Stomach (tissue), 9 donors: ENCODE results near the gene ZNF444. TPM values are rescaled to one million over a fixed set of nuclear protein-coding genes. Genes with fewer than 3 reads are reported as not detected.
A peak's percentile ranks its signal among the peaks of the same experiment; 100 is the strongest.

Source experiments
- DNase-seq, 2 donors: peaks; one replicate each; pipeline versions ENCODE4 v3.0.0 to v3.0.0-alpha.2; 2013 to 2019
- H3K27ac ChIP-seq, 5 donors: fragments of 200-600 bp in 4 of 5; sonication (generic) in 4 of 5; one replicate each; pipeline ENCODE4 v1.5.1; 2013 to 2019; ENCODE audit warnings: mild to moderate bottlenecking in 1 of 5, moderate library complexity in 1 of 5
- H3K27me3 ChIP-seq, 3 donors: fragments of 200-600 bp; sonication (generic); one replicate each; pipeline ENCODE4 v1.5.1; 2017 to 2019; ENCODE audit warnings: mixed run types in 1 of 3
- H3K36me3 ChIP-seq, 4 donors: fragments of 200-600 bp; sonication (generic); 1 replicate in 3 of 4; 2 replicates in 1 of 4; pipeline ENCODE4 v1.5.1; 2016 to 2019
- H3K4me1 ChIP-seq, 4 donors: fragments of 200-600 bp; sonication (generic); one replicate each; pipeline ENCODE4 v1.5.1; 2016 to 2019
- H3K4me3 ChIP-seq, 4 donors: fragments of 200-600 bp; sonication (generic) in 3 of 4; one replicate each; pipeline ENCODE4 v1.5.1; 2016 to 2019; ENCODE audit warnings: mild to moderate bottlenecking in 1 of 4
- H3K9me3 ChIP-seq, 4 donors: fragments of 200-600 bp; sonication (generic); one replicate each; pipeline ENCODE4 v1.5.1; 2016 to 2019
- CTCF ChIP-seq, 7 experiments: fragments of 450-650 bp in 4 of 7; fragments of 200-600 bp in 3 of 7; sonication (generic) in 3 of 7; IDR thresholded peaks; one replicate each; pipeline ENCODE4 v1.5.1; 2016 to 2019; ENCODE audit warnings: antibody characterized with exemption in 7 of 7, control low read depth in 2 of 7, mild to moderate bottlenecking in 1 of 7
- EP300 ChIP-seq: sonication (generic); formaldehyde crosslinking; IDR thresholded peaks from one replicate; pipeline ENCODE4 v1.6.1; 2017; ENCODE audit warnings: antibody characterized with exemption
- POLR2A ChIP-seq, 4 donors: fragments of 450-650 bp; IDR thresholded peaks; one replicate each; pipeline ENCODE4 v1.6.1; 2016; ENCODE audit warnings: antibody characterized with exemption in 4 of 4, control low read depth in 2 of 4, mild to moderate bottlenecking in 1 of 4, moderate library complexity in 1 of 4
- POLR2AphosphoS5 ChIP-seq, 3 donors: sonication (generic); formaldehyde crosslinking; IDR thresholded peaks; one replicate each; pipeline ENCODE4 v1.6.1; 2016; ENCODE audit warnings: antibody characterized with exemption in 3 of 3
- WGBS, 5 donors: extraction: QIAGEN DNeasy Blood & Tissue Kit in 3 of 5; methylation state at CpG; one replicate each; pipeline versions ENCODE4 v1.1.5 to v1.1.7; 2013 to 2018; 5-methylcytosine and 5-hydroxymethylcytosine counted together
- intact Hi-C: fragments of 100-400 bp; cut with DNase I; formaldehyde crosslinking; loops from one replicate; pipeline ENCODE4 v1.15.1; 2023; ENCODE audit warnings: low total_unique reads
- polyA plus RNA-seq, 3 donors: library from polyadenylated mRNA; stranded (reverse); fragments of 200-250 nt; gene quantifications; one replicate each; pipeline ENCODE4 v1.2.3, GENCODE V29; 2013
- total RNA-seq, 5 donors: library from RNA; depleted of rRNA; stranded (reverse); fragments of >200 nt; gene quantifications; one replicate each; pipeline versions ENCODE4 v1.1.0 to v1.2.3, GENCODE V29; 2014 to 2016
- donor health status: healthy with polysubstance abuse.
- donor health status: Bipolar disorder and iron deficiency.
- donor health status: healthy.

Gene ZNF444
- total and polyA plus RNA-seq, 8 donors, result 13.4 to 77.0 (median 48.7) TPM

- Histone ChIP-seq H3K36me3 (no peaks in the 10 kb centered on the region), H3K27ac (no peak overlapping the region), H3K4me3 (no peak overlapping the region), H3K9me3 (no peaks in the 10 kb centered on the region), H3K27me3 (no peaks in the 10 kb centered on the region), H3K4me1 (peaks cover under 1 to 23% (median 2%) of the 10 kb centered on the region in 4 donors)
- DNase-seq, result no peak
- TF ChIP-seq POLR2AphosphoS5 (IDR thresholded peaks at IDR 0.05) (no peak), POLR2A (IDR thresholded peaks at IDR 0.05) (no peak), EP300 (no peak), CTCF (IDR thresholded peaks at IDR 0.05) (no peak)
- 85 to 93% (median 89%) methylated on average over 19 of the region's 19 CpGs for WGBS, 5 donors
- intact Hi-C loops, result no loop called here
Measured at GRCh38 chr19:56126983-56127780, 13.9 kb upstream of the ZNF444 start.

GRCh38 chr19:56130006-56130405 lies 11.1 kb upstream of the ZNF444 start:
- Histone ChIP-seq H3K27me3 (no peaks in the 10 kb centered on the region), H3K36me3 (no peaks in the 10 kb centered on the region), H3K9me3 (no peaks in the 10 kb centered on the region), H3K4me1 (peaks cover 0 to 41% (median 8%) of the 10 kb centered on the region in 4 donors), H3K4me3 (no peak overlapping the region), H3K27ac (no peak overlapping the region)
- no peak for DNase-seq
- no peak for TF ChIP-seq EP300
- intact Hi-C loops, result no loop called here
- WGBS, 5 donors, result 71 to 84% (median 80%) methylated on average over 7 of the region's 7 CpGs

GRCh38 chr19:56131651-56132050 lies 9.4 kb upstream of the ZNF444 start:
- Histone ChIP-seq H3K4me1 (peaks cover 6 to 48% (median 13%) of the 10 kb centered on the region in 4 donors), H3K27me3 (no peaks in the 10 kb centered on the region), H3K4me3 (no peak overlapping the region), H3K9me3 (no peaks in the 10 kb centered on the region), H3K36me3 (no peaks in the 10 kb centered on the region), H3K27ac (peak overlapping the region in 4 of 5 donors; percentile 38 to 66 (median 62))
- intact Hi-C loops, result no loop called here
- 86 to 94% (median 91%) methylated on average over 8 of the region's 8 CpGs for WGBS, 5 donors
- no peak for DNase-seq
- no peak for TF ChIP-seq EP300
- no peak for TF ChIP-seq POLR2AphosphoS5 (IDR thresholded peaks at IDR 0.05)
- no peak for TF ChIP-seq POLR2A (IDR thresholded peaks at IDR 0.05)
- TF ChIP-seq CTCF (IDR thresholded peaks at IDR 0.05), result no peak

DNA sequence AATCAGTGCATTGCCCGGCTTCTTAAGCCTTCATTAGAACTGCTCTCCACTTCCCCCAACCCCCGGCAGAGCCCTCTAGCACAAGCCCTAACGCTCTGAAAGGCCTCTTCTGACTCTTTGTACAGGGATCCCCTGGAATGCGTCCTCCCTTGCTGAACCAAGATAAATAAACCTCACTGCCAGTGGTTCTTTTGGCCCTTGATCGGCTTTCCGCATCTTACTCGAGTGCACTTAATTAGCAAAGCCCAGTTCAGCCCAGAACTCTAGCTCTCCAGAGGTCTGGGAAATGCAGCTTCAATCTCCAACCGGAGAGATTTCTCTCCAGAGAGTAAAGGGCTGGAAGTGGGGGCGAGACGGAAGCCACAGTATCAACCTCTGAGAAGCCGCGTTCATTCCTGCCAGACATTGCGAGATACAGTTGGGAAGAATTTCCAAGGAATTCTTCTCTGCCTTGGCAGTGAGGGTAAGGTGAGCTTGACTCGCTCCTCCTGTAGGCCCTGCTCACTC lies 8.7 kb upstream of the ZNF444 start:
- no peaks in the 10 kb centered on the region for H3K27me3 ChIP-seq
- no peaks in the 10 kb centered on the region for H3K9me3 ChIP-seq
- peak in 1 of 2 donors; percentile 54 for DNase-seq
- H3K4me3 ChIP-seq, result no peak overlapping the region
- peaks cover 13 to 55% (median 20%) of the 10 kb centered on the region in 4 donors for H3K4me1 ChIP-seq
- 20 to 35% (median 32%) methylated on average over 14 of the region's 14 CpGs for WGBS, 5 donors
- H3K36me3 ChIP-seq, result no peaks in the 10 kb centered on the region
- intact Hi-C loops, result no loop called here
- H3K27ac ChIP-seq, result peak overlapping the region; percentile 14 to 66 (median 57)
- TF ChIP-seq POLR2A (IDR thresholded peaks at IDR 0.05) (no peak), POLR2AphosphoS5 (IDR thresholded peaks at IDR 0.05) (no peak), CTCF (IDR thresholded peaks at IDR 0.05) (no peak), EP300 (no peak)
